HEK293T (cell line): ENCODE measurements around the gene EXOSC9.

Experiments used
- BHLHE40 ChIP-seq: fragments of 450-650 bp; IDR thresholded peaks from 2 replicates; pipeline ENCODE4 v1.6.1; 2016; ENCODE audit warnings: mild to moderate bottlenecking, moderate library complexity, borderline replicate concordance
- FOXK2 ChIP-seq: fragments of 450-650 bp; IDR thresholded peaks from 2 replicates; pipeline ENCODE4 v1.6.1; 2016; ENCODE audit warnings: mild to moderate bottlenecking
- FOXM1 ChIP-seq: fragments of 450-650 bp; IDR thresholded peaks from 2 replicates; pipeline ENCODE4 v1.6.1; 2017; ENCODE audit warnings: mild to moderate bottlenecking, borderline replicate concordance
- LEF1 ChIP-seq: fragments of 450-650 bp; IDR thresholded peaks from 2 replicates; pipeline ENCODE4 v1.6.1; 2017; ENCODE audit warnings: mild to moderate bottlenecking, borderline replicate concordance
- SP1 ChIP-seq: fragments of 450-650 bp; IDR thresholded peaks from 2 replicates; pipeline ENCODE4 v1.6.1; 2017
- SUZ12 ChIP-seq: fragments of 450-650 bp; IDR thresholded peaks from 2 replicates; pipeline ENCODE4 v1.6.1; 2016; ENCODE audit warnings: mild to moderate bottlenecking
- TARDBP ChIP-seq: fragments of 450-650 bp; IDR thresholded peaks from 2 replicates; pipeline ENCODE4 v1.6.1; 2016
- ZNF384 ChIP-seq: fragments of 450-650 bp; IDR thresholded peaks from 2 replicates; pipeline ENCODE4 v1.6.1; 2016

GRCh38 chr4:121778991-121779628 is 22.0 kb upstream of the EXOSC9 start:
- no peak for TF ChIP-seq SP1
- TF ChIP-seq FOXK2, result no peak
- no peak for TF ChIP-seq SUZ12
- TF ChIP-seq ZNF384, result no peak
- TF ChIP-seq TARDBP, result no peak
- TF ChIP-seq BHLHE40, result no peak
- TF ChIP-seq LEF1, result no peak
- no peak for TF ChIP-seq FOXM1
